Measurements from ENCODE around the gene WDR27.
"Not testable (repeated sequence)": the region's sequence is repeated elsewhere in the genome, so short reads cannot be mapped to it uniquely, and the experiment has no call there.

Gene WDR27

DNA sequence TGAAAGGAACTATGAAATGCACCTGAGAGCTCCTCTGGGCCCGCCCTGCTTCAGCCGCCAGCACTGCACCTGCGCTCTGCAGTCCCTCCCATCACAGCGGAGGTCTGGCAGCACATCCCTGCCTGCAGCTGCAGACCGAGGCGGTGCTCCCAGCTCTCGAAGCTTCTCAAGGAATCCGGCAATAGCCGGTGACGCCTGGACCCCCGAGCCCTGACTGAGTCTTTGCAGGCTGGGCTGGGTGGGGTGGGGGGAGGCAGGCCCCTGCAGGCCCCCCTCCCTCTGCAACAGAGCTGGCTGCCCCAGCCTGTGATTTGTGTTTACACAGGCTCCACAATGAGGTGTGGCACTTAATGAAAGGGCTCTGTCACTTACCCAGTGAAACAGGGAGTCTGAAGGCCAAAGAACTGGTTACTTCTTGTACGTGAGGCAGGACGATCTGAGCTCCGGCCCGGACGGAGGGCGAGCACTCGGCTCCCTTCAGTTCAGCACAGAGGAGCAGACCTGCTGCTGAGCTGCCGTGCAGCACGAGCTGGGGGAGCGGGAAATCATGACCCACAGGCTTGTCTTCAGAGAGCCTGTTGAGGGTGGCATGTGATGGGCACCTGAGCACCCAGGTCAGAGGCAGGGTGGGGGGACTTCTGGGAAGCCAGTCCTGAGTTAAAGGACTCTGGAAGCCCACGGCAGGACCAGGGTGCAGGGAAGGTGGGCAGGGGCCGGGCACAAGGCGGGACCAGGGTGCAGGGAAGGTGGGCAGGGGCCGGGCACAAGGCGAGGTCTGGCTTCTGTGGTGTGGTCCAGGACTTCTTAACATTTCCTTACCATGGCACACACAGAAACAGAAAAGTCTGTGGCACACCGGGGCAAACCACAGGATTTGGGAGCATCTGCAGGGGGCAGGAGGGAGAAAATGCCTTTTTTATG, 255.9 kb downstream of the WDR27 start:
- H3K4me3 ChIP-seq (ENCODE audit: low read depth, low read length) = no peak overlapping the region
- DNase-seq (ENCODE audit: low read depth) = no peak
- TF ChIP-seq, protein P1, sequence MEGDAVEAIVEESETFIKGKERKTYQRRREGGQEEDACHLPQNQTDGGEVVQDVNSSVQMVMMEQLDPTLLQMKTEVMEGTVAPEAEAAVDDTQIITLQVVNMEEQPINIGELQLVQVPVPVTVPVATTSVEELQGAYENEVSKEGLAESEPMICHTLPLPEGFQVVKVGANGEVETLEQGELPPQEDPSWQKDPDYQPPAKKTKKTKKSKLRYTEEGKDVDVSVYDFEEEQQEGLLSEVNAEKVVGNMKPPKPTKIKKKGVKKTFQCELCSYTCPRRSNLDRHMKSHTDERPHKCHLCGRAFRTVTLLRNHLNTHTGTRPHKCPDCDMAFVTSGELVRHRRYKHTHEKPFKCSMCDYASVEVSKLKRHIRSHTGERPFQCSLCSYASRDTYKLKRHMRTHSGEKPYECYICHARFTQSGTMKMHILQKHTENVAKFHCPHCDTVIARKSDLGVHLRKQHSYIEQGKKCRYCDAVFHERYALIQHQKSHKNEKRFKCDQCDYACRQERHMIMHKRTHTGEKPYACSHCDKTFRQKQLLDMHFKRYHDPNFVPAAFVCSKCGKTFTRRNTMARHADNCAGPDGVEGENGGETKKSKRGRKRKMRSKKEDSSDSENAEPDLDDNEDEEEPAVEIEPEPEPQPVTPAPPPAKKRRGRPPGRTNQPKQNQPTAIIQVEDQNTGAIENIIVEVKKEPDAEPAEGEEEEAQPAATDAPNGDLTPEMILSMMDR (IDR thresholded peaks at IDR 0.05; ENCODE audit: low read depth, low read length, missing control alignments) = no peak

GRCh38 chr6:169445227-169445626, 256.6 kb downstream of the WDR27 start:
- H3K4me3 ChIP-seq (ENCODE audit: low read depth, low read length) = no peak overlapping the region
- DNase-seq (ENCODE audit: low read depth) = no peak
- TF ChIP-seq, protein P1 (IDR thresholded peaks at IDR 0.05; ENCODE audit: low read depth, low read length, missing control alignments) = peak; percentile 28

- no peak overlapping the region for H3K4me3 ChIP-seq (ENCODE audit: low read depth, low read length)
- no peak for DNase-seq (ENCODE audit: low read depth)
- TF ChIP-seq, protein P1 (IDR thresholded peaks at IDR 0.05; ENCODE audit: low read depth, low read length, missing control alignments) = no peak
These were observed 260.5 kb downstream of the WDR27 start for GRCh38 chr6:169441292-169441691.

GRCh38 chr6:169439710-169440109, 262.1 kb downstream of the WDR27 start:
- no peak for DNase-seq (ENCODE audit: low read depth)
- TF ChIP-seq, protein P1 (IDR thresholded peaks at IDR 0.05; ENCODE audit: low read depth, low read length, missing control alignments) = no peak
- no peak overlapping the region for H3K4me3 ChIP-seq (ENCODE audit: low read depth, low read length)

- not testable (repeated sequence) for DNase-seq (ENCODE audit: low read depth); H3K4me3 ChIP-seq (ENCODE audit: low read depth, low read length)
These were observed 267.3 kb downstream of the WDR27 start for GRCh38 chr6:169434554-169434953.

DNA sequence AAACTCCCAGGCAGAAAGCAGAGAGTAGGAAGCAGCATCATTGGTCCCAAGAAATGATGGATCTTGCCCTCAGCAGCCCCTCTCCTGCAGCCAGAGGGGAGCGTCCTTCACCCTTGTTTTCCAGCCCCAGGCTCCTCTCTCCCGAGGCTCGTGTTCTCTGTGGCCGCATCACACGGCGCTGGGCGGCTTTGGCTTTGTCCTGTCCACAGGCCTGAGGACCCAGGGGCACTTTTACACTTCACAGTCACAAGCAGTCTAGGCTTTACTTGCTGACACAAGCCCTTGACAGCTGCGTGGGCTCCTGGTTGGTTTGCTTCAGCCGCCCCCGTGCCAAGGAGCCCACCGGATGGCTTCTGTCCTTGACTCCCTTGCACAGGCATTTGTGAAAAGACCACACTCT, 272.8 kb downstream of the WDR27 start:
- DNase-seq (ENCODE audit: low read depth) = no peak
- TF ChIP-seq, protein P1 (IDR thresholded peaks at IDR 0.05; ENCODE audit: low read depth, low read length, missing control alignments) = no peak
- H3K4me3 ChIP-seq (ENCODE audit: low read depth, low read length) = no peak overlapping the region

DNA sequence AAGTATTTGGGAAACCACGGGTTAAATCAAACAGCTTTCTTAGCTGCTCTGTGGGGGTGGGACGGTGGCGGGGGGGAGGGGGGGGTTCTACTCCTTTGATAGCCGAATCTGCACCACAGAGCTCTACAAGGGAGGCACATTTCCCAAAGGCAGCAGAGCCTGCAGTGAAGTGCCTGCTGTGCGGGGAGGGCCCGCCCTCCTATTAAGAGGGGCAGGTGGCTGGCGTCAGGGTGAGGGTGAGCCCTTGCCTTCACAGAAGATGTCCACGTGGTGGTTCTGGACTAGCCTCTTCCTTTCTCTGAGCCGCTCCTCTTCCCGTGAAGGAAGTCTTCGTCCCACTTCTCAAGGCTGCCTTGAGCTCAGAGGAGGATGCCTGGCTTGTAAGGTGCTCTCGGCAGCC, 273.3 kb downstream of the WDR27 start:
- no peak for DNase-seq (ENCODE audit: low read depth)
- TF ChIP-seq, protein P1 (IDR thresholded peaks at IDR 0.05; ENCODE audit: low read depth, low read length, missing control alignments) = no peak
- H3K4me3 ChIP-seq (ENCODE audit: low read depth, low read length) = no peak overlapping the region
